Right renal pelvis (tissue), 4 donors: Measurements from ENCODE around the gene RNLS. TPM values are rescaled to one million over a fixed set of nuclear protein-coding genes. Genes with fewer than 3 reads are reported as not detected.

Experiments
- polyA plus RNA-seq, 4 donors: library from polyadenylated mRNA; unstranded; fragments of 120-200 nt; gene quantifications; one replicate each; pipeline ENCODE4 v1.2.1, GENCODE V29; 2013; ENCODE audit not compliant: insufficient read length in 4 of 4

RNLS gene
- polyA plus RNA-seq, 4 donors, result 16.7 to 18.8 (median 17.8) TPM

Other genes starting within 250 kb of the RNLS start
- gene LIPJ, start 3.4 kb upstream of the RNLS start, polyA plus RNA-seq, result under 1 TPM; 0.06 to 0.39 (median 0.13) TPM
- under 1 TPM; 0.18 to 0.57 (median 0.40) TPM for gene LIPF, start 81.1 kb upstream of the RNLS start, polyA plus RNA-seq
- not detected for gene LIPK, start 122.9 kb upstream of the RNLS start, polyA plus RNA-seq
- gene LIPN, start 176.7 kb upstream of the RNLS start, polyA plus RNA-seq, result not detected
- gene LIPM, start 219.4 kb upstream of the RNLS start, polyA plus RNA-seq, result under 1 TPM in 1 of 4 donors, not detected in 3; 0.23 TPM